ENCODE data around the gene KCTD21. TPM values are rescaled to one million over a fixed set of nuclear protein-coding genes. Genes with fewer than 3 reads are reported as not detected.
A peak's percentile ranks its signal among the peaks of the same experiment; 100 is the strongest.
"Not testable (repeated sequence)": the region's sequence is repeated elsewhere in the genome, so short reads cannot be mapped to it uniquely, and the experiment has no call there.

Gene KCTD21, protein sequence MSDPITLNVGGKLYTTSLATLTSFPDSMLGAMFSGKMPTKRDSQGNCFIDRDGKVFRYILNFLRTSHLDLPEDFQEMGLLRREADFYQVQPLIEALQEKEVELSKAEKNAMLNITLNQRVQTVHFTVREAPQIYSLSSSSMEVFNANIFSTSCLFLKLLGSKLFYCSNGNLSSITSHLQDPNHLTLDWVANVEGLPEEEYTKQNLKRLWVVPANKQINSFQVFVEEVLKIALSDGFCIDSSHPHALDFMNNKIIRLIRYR
- total RNA-seq (2014; rRNA removed; shearing (Covaris generic)): 5.8 and 6.0 TPM in 2 replicates
- polyA plus RNA-seq (2015; cell fraction: cytosol; rRNA removed): 5.0 and 9.9 TPM in 2 replicates
- polyA plus RNA-seq (2015; cell fraction: nucleus; rRNA removed): 1.1 and 3.1 TPM in 2 replicates

DNA sequence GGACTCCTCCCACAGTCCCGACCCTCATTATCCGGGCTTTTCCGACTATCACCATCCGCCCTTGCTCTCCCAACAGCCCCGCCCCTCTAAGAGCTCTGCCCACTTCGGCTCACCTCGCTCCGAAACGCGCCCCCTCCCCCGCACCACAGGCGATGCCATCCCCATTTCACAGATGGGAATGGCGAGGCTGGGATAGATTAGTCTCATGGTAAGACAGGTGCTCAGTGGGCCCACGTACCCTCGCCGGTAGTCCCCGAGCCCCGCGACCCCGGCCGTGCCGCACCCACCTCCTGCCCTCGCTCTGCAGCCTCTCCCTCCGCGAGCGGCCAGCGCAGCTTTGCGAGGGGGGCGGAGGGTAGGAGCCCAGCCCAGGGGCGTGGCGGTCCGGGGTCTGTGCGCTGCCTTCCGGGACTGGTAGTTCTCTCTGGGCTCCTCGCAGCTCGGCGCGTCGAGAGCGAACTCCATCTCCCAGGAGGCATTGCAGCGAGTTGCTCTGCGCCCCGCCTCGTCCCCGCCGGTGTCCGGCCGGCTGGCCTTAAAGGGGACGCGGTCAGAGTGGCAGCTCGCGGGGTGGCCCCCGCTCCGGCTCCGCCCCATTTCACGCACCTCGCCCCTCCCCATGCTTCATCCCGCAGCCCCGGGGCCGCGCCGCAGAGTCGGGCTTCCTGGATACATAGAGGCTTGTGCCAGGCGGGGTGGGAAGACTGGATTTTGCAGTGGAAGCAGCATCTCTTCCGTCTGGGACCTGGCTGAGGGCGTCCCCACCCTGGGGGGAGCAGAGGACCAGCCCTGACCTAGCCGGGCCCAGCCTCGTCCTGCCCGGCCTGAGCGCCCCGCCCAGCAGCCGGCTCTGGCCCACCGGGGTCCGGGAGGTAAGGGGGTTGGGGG is at the start of gene KCTD21, which contains the start of gene USP35:
TSS of gene KCTD21 (minus strand) at position 341 of the 888 bp plus-strand sequence. CDS start 14,072 bp downstream, outside the sequence.
TSS of gene USP35 (plus strand) at position 634 of the 888 bp plus-strand sequence. CDS start 7,327 bp downstream, outside the sequence.
- peak; percentile 96 for DNase-seq (ENCODE audit: low read depth, low spot score)
- in situ Hi-C loops (cut with HindIII; ENCODE audit: low pct_unique_long_range_greater_than_20kb, low sequenced_read_pairs): no loop called here

DNA sequence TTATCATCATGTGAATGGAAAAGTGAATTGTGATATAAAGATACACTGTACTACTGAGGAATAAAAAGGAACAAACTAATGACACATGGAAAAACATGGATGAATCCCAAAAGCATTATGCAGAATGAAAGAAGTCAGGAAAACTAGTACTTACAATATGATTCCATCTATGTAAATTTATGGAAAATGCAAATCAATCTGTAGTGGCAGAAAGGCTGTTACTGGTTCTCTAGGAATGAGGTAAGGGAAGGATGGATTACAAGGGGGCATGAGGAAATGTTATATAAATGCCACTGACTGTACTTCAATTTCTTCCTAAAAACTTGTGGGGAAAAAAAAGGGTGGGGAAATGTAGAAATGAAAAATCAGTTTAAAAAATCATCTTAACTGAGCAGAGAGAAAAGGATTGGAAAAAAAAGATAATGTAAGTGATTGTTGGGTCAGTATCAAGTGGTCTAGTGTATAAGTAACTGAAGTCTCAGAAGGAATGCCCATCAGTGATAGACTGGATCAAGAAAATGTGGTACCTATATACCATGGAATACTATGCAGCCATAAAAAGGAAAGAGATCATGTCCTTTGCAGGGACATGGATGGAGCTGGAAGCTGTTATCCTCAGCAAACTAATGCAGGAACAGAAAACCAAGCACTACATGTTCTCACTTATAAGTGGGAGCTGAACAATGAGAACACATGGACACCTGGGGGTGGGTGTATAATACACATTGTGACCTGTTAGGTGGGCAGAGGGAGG is 49.0 kb upstream of the KCTD21 start:
- no peak for DNase-seq (ENCODE audit: low read depth, low spot score)
- in situ Hi-C loops (cut with HindIII; ENCODE audit: low pct_unique_long_range_greater_than_20kb, low sequenced_read_pairs): no loop called here

DNA sequence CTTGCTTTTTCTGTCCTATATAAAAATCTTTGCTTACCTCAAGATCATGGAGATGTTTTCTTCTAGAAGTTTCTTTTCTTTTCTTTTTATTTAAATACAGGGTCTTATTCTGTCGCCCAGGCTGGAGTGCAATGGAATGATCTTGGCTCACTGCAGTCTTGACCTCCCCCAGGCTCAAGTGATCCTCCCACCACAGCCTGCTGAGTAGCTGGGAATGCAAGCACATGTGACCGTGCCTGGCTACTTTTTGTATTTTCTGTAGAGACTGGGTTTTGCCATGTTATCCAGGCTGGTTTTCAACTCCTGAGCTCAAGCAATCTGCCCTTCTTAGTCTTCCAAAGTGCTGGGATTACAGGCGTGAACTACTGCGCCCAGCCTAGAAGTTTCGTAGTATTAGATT is 45.6 kb upstream of the KCTD21 start:
- in situ Hi-C loops (cut with HindIII; ENCODE audit: low pct_unique_long_range_greater_than_20kb, low sequenced_read_pairs): no loop called here

DNA sequence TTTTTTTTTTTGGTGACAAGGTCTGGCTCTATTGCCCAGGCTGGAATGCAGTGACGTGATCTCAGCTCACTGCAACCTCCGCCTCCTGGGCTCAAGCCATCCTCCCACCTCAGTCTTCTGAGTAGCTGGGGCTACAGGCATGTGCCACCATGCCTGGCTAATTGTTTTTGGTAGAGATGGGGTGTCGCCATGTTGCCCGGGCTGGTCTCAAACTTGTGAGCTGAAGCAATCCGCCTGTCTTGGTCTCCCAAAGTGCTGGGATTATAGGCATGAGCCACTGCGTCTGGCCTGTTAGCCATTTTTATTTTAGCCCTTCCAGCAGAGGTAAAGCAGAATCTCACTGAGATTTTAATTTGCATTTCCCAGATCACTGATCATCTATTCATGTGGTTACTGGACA is 44.6 kb upstream of the KCTD21 start:
- DNase-seq (ENCODE audit: low read depth, low spot score); in situ Hi-C loops (cut with HindIII; ENCODE audit: low pct_unique_long_range_greater_than_20kb, low sequenced_read_pairs): not testable (repeated sequence)

More for the DNA sequence above, 45.6 kb upstream of the KCTD21 start:
- no peak for DNase-seq (ENCODE audit: low read depth, low spot score)

DNA sequence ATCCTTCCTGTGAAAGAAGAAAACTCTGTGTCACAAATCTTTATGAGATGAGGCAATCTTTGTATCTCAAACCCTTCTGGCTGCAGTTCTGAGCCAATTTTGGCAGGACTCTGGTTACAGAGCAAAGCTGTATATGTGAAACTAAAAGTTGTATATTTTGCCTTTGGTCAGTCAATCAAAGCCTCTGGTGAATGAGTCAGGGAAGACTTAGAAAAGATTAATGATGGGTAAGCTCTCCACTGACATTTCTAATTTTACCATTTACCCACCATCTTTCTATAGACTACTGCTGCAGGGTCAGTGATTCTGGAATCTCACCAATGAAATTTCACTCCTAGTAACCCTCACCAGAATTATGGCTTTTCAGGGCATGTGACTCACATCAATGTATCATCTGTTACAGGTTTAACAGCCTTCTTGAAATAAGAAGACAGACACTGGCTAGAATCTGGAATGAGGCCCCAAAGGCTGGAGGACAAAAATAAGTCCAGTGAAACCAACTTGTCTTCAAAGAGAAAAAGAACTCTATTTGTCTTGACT is 43.6 kb upstream of the KCTD21 start:
- peak; percentile 41 for DNase-seq (ENCODE audit: low read depth, low spot score)
- in situ Hi-C loops (cut with HindIII; ENCODE audit: low pct_unique_long_range_greater_than_20kb, low sequenced_read_pairs): no loop called here

DNA sequence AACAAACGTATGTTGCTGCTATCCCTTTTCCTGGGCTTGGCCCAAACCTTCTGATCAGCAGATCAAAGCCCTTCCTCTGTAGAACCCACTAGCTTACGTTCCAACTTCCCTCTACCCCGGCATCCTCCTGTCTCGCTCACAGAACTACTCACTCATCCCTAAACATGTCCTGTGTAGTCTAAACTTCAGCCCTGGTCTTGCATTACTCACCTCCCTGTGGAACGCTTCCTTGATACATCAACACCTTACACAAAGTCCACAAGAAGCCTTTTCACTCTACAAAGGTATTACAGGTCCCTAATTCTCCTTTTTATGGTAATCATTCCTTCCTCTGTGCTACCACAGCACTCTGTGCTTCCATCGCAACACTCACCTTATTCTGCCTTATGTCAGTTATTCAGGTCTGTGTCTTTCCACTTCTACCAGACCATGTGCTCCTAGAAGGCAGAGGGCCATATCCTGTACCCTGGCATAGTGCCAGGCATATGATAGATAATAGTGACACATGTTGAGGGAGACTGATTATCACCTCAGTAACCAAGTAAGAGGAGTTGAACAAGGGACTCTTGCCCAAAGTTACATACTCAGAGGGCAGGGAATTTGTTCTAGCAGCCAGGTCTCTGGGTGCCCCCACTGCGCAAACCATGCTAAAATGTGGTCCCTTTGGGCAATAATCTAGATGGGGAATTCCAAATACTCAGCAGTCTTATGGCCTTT is 41.9 kb upstream of the KCTD21 start:
- DNase-seq (ENCODE audit: low read depth, low spot score): no peak
- in situ Hi-C loops (cut with HindIII; ENCODE audit: low pct_unique_long_range_greater_than_20kb, low sequenced_read_pairs): no loop called here

DNA sequence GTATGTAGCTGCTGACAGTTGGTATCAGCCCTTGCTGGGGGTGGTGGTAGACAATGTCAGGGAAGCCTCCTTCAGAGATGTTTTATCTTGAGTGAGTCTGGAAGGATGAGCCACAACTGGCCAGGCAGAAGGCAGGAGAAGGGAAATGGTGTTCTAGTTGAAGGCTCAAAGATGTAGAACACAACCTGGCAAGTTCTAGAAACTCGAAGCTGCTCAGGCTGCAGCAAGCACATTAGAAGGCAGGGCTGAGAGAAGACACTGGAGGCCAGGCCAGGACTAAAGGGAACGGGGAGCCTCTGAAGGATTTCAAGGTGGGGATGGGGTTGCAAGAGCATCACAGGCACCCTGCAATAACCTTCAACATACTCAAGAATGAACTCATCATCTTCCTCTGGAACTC is 40.7 kb upstream of the KCTD21 start:
- in situ Hi-C loops (cut with HindIII; ENCODE audit: low pct_unique_long_range_greater_than_20kb, low sequenced_read_pairs): no loop called here
- no peak for DNase-seq (ENCODE audit: low read depth, low spot score)

DNA sequence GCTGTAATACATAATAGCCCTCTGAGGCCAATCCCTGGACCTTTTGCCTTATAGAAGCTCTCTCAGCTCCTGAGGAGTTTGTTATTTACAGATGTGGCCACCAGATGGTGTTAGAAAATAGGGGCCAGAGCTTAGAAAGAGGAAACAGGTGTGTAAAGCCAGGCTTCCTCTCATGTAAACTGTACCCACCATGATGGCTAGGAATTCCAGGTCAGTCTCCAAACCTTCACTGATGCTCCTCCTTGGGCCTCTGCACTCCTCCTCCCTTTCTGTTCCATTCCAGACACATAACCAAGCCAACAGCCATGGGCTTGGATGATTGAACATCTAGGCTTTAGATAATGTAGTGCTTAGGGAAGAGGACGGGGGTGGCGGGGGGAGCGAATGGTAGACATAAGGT is 40.0 kb upstream of the KCTD21 start:
- peak; percentile 76 for DNase-seq (ENCODE audit: low read depth, low spot score)
- in situ Hi-C loops (cut with HindIII; ENCODE audit: low pct_unique_long_range_greater_than_20kb, low sequenced_read_pairs): no loop called here

DNA sequence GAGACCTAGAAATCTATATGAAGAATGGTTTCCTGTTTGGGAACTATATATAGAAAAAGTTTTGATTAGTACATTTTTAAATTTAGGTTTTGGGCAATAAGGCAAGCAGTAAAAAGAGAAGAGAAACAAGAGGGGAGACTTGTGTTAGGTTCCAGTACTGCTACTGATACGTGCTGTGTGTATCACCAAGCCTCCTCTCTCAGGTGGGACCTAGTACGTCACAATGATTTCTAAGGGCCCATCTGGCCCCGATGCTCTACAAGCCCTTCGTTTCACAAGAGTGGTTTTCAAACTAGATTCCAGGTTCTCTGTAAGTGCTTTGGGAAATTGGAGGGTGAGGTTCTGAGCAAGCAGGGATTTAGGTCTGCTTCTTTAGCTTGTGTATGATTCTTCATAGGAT is 39.5 kb upstream of the KCTD21 start:
- no peak for DNase-seq (ENCODE audit: low read depth, low spot score)
- in situ Hi-C loops (cut with HindIII; ENCODE audit: low pct_unique_long_range_greater_than_20kb, low sequenced_read_pairs): no loop called here

DNA sequence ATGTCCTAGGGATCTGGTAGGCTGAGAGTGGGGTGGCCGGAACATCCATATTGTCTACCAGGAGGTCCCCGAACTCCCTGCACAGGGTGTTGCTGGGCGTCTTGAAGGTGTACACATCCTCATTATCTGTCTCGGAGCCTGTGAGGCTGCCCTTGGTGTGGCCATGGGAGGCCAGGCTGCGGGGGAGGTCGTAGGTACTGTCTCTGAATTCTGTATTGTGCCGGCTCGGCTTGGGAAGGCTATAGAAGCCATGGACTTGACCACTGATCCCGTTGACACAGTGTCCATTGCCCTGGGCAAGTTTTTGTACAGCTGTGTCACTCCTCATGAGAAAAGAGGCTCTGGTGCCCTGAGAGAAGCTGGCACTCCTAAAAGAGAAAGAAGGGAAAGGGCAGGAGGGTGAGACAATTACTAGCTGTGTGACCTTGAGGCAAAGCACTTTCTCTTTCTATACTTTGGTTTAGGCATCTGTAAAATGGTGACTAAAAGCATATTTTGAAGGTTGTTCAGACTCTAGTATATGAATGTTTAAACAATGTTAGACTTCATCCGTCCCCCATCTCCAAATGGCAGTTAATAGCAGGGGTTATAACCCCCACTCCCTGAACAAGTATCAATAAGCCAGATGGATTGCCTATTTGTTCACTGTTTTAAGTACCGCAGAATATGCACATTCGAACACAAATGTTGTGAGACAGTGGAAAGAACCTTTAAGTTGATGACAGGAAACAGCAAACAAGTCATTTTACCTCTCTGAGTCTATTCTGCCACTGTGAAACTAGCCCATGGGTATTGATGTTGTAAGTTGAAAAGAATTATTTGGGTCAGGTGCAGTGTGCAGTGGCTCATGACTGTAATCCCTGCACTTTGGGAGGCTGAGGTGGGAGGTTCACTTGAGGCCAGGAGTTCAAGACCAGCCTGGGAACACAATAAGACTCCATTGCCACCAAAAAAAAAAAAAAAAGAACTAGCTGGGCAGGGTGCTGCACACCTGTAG is 38.6 kb upstream of the KCTD21 start:
- DNase-seq (ENCODE audit: low read depth, low spot score): no peak
- in situ Hi-C loops (cut with HindIII; ENCODE audit: low pct_unique_long_range_greater_than_20kb, low sequenced_read_pairs): no loop called here

DNA sequence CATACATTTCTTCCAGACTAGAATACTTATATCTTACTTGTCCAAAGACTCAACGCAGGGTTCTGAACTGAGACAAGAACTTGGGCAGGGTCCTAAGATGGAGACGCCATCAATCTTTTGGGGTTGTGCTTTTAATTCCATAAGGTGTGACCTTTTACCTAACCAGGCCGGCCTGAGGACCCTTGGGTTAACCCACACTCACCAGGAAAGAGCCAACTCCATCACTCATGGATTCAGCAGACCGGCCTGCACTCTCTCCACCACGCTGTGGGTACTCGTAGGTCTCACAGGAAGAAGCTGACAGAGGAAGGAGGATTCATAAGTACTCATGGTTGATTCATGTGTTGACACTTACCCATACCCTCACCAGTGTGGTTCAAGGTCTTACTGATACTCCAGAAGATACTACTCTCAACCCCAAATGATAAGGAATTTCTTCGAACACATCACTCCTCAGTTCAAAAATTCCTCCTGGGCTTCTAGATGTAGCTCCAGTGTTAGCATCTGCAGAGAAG is 36.5 kb upstream of the KCTD21 start:
- in situ Hi-C loops (cut with HindIII; ENCODE audit: low pct_unique_long_range_greater_than_20kb, low sequenced_read_pairs): no loop called here
- no peak for DNase-seq (ENCODE audit: low read depth, low spot score)

DNA sequence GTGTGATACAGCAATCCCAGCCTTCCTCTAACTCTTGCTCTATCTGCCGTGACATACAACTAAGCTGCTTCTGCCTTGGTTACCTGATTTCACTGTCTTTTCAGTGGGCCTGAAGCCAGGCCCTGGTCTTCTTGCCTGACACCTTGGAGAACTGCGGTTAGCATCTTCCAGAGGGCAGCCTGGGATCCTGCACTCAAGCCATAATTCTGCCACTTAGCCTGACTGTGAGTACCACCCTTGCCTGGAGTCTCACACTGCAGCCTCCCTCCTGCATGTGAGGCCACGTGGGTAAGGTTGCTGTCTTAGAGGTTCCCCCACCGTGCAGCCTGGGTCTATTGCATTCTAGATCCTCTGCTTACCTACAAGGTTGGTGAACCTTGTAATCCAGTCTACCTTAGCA is 36.1 kb upstream of the KCTD21 start:
- no peak for DNase-seq (ENCODE audit: low read depth, low spot score)
- in situ Hi-C loops (cut with HindIII; ENCODE audit: low pct_unique_long_range_greater_than_20kb, low sequenced_read_pairs): no loop called here

DNA sequence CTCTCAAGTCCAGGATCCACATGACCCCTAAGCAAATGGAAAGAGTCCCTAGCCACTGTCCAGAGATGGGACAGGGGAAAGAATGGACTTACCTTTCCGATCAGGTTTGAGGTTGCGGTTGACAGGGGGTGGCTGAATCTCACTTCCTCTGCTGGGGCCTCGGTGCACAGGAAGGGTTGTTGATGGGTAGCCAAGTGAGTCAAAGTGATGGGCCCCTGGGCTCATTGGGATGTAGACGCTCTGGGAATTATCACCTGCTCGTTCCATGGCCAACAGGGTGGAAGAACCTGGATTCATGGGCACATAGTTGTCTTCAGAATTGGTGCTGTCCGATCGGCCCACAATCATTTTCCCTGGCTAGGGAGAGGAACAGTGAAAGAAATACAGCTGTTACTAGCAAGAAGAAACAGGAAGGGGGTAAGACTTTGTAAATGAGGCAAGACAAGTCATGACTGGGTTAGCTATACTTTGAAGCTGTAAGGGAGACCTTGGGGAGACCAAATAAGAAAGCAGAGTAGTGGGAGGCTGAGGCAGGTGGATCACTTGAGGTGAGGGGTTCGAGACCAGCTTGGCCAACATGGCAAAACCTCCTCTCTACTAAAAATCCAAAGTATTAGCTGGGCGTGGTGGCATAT is 35.0 kb upstream of the KCTD21 start:
- no peak for DNase-seq (ENCODE audit: low read depth, low spot score)
- in situ Hi-C loops (cut with HindIII; ENCODE audit: low pct_unique_long_range_greater_than_20kb, low sequenced_read_pairs): no loop called here

DNA sequence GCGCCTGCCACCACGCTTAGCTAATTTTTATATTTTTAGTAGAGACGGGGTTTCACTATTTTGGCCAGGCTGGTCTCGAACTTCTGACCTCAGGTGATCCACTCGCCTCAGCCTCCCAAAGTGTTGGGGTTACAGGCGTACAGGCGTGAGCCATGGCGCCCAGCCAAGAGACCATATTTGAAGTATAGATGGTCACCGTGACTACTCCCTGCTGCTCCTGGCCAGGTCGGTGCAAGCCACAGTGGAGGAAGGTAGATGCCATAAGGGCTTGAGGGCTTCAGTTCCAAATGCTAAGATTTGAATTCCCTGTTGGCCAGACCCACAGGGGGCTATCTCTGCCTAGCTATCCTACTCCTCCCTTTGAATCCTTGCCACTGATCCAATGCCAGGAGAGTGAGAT is 34.3 kb upstream of the KCTD21 start:
- in situ Hi-C loops (cut with HindIII; ENCODE audit: low pct_unique_long_range_greater_than_20kb, low sequenced_read_pairs): not testable (repeated sequence)

More for the DNA sequence above, 34.3 kb upstream of the KCTD21 start:
- DNase-seq (ENCODE audit: low read depth, low spot score): not testable (repeated sequence)

All from SK-MEL-5 (cell line).